Right ventricle myocardium superior (tissue), 1 donor: Measurements from ENCODE around the gene KCTD8. TPM values are rescaled to one million over a fixed set of nuclear protein-coding genes. Genes with fewer than 3 reads are reported as not detected.

Source experiments
- total RNA-seq: library from RNA; stranded (reverse); fragmentation: NEBNext Ultra II Directional; extraction: Animal tissue kit (Norgen Biotek cat#: 25700); gene quantifications from one replicate; pipeline ENCODE4 v1.2.1, GENCODE V29; 2021
- donor health status: DM: no; HTN: yes; CAD: no; lungs with severe emphysema.

The KCTD8 gene
- total RNA-seq, 1 donor from 2014 or later: 0.08 TPM

Other genes starting within 250 kb of the KCTD8 start
- gene YIPF7, start 202.8 kb upstream of the KCTD8 start, total RNA-seq: 1.00 TPM
- gene GUF1, start 229.6 kb upstream of the KCTD8 start, total RNA-seq: 23.0 TPM